ENCODE measurements around the gene SBNO1.

DNA sequence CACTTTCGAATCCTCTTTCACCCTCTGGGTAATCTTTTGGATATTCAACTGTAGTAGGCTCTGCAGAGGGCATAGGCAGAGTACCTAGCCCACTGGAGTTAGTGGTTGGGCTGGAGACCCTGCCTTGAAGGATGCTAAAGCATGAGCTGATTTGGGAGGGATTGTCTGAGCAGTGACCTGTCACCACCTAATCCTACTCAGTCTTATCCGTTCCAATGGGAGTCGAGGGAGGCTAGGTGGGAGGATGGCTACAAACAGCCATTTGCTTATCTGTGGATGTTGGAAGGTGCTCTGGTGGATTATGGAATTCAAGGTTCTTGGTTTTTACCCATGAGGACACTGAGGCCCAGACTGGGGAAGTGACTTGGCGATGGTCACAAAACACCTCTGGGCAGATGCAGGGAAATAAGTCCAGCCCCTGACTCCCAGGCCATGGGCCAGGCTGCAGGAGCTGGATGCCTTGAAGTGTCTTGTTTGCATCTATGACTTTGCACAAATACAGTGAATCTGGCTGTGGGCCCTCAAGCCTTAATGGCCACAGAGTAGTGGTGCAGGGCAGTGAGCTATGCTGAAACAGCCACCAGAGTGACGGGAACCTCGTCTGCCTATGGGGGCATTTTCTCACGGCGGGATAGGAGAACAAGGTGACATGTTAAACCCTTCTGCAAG, 23.0 kb upstream of the SBNO1 start:
- no peak for TF ChIP-seq POLR2A (IDR thresholded peaks at IDR 0.05)
- TF ChIP-seq, protein P1, sequence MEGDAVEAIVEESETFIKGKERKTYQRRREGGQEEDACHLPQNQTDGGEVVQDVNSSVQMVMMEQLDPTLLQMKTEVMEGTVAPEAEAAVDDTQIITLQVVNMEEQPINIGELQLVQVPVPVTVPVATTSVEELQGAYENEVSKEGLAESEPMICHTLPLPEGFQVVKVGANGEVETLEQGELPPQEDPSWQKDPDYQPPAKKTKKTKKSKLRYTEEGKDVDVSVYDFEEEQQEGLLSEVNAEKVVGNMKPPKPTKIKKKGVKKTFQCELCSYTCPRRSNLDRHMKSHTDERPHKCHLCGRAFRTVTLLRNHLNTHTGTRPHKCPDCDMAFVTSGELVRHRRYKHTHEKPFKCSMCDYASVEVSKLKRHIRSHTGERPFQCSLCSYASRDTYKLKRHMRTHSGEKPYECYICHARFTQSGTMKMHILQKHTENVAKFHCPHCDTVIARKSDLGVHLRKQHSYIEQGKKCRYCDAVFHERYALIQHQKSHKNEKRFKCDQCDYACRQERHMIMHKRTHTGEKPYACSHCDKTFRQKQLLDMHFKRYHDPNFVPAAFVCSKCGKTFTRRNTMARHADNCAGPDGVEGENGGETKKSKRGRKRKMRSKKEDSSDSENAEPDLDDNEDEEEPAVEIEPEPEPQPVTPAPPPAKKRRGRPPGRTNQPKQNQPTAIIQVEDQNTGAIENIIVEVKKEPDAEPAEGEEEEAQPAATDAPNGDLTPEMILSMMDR (IDR thresholded peaks at IDR 0.05) = no peak

All from right lobe of liver (tissue), 4 donors.